MM.1S (cell line): ENCODE data around the gene FAM110A.
"Not testable (repeated sequence)": the region's sequence is repeated elsewhere in the genome, so short reads cannot be mapped to it uniquely, and the experiment has no call there.

Experiments used
- DNase-seq: peaks from one replicate; pipeline ENCODE4 v3.0.0-alpha.2; 2015
- H2AFZ ChIP-seq: fragments of 300-600 bp; sonication (generic); 2 replicates; pipeline ENCODE4 v1.6.0; 2016; ENCODE audit warnings: antibody characterized with exemption, low read length
- H3F3A ChIP-seq: fragments of 300-600 bp; sonication (generic); 2 replicates; pipeline ENCODE4 v1.6.1; 2016; ENCODE audit warnings: mild to moderate bottlenecking, antibody characterized with exemption, low read length, moderate library complexity, mixed read lengths; ENCODE audit not compliant: insufficient read depth
- H3K27ac ChIP-seq: fragments of 300-600 bp; sonication (generic); 2 replicates; pipeline ENCODE4 v1.5.1; 2016; ENCODE audit warnings: mild to moderate bottlenecking, low read length
- H3K27me3 ChIP-seq: fragments of 300-600 bp; sonication (generic); replicated peaks from 2 replicates; pipeline ENCODE4 v1.6.0; 2016; ENCODE audit warnings: low read length; ENCODE audit not compliant: insufficient read depth
- H3K36me3 ChIP-seq: fragments of 300-600 bp; sonication (generic); replicated peaks from 2 replicates; pipeline ENCODE4 v1.6.1; 2016; ENCODE audit warnings: mild to moderate bottlenecking, low read length, mixed read lengths; ENCODE audit not compliant: insufficient read depth
- H3K4me1 ChIP-seq: fragments of 300-600 bp; sonication (generic); 2 replicates; pipeline ENCODE4 v1.6.1; 2016; ENCODE audit warnings: low read length, mixed read lengths
- H3K4me2 ChIP-seq: fragments of 300-600 bp; sonication (generic); 2 replicates; pipeline ENCODE4 v1.6.0; 2016; ENCODE audit warnings: low read depth, low read length
- H3K4me3 ChIP-seq: fragments of 300-600 bp; sonication (generic); 2 replicates; pipeline ENCODE4 v1.5.1; 2016; ENCODE audit warnings: low read length, mixed read lengths
- H3K79me2 ChIP-seq: fragments of 300-600 bp; sonication (generic); 2 replicates; pipeline ENCODE4 v1.6.1; 2016; ENCODE audit warnings: mixed run types, low read length, mixed read lengths
- H3K9ac ChIP-seq: fragments of 300-600 bp; sonication (generic); 2 replicates; pipeline ENCODE4 v1.6.1; 2016; ENCODE audit warnings: low read length, mixed read lengths
- H3K9me2 ChIP-seq: fragments of 300-600 bp; sonication (generic); replicated peaks from 2 replicates; pipeline ENCODE4 v1.6.1; 2016; ENCODE audit warnings: mild to moderate bottlenecking, low read length, mixed read lengths; ENCODE audit not compliant: insufficient read depth
- H3K9me3 ChIP-seq: fragments of 300-600 bp; sonication (generic); replicated peaks from 2 replicates; pipeline ENCODE4 v1.6.1; 2016; ENCODE audit warnings: mild to moderate bottlenecking, low read length, mixed read lengths; ENCODE audit not compliant: insufficient read depth
- H4K20me1 ChIP-seq: fragments of 300-600 bp; sonication (generic); 2 replicates; pipeline ENCODE4 v1.6.1; 2016; ENCODE audit warnings: mild to moderate bottlenecking, low read length, moderate library complexity, mixed read lengths; ENCODE audit not compliant: insufficient read depth
- CTCF ChIP-seq: fragments of 300-600 bp; sonication (generic); IDR thresholded peaks from 2 replicates; pipeline ENCODE4 v1.5.1; 2016; ENCODE audit warnings: antibody characterized with exemption, low read length, mixed read lengths
- EZH2 ChIP-seq: fragments of 300-600 bp; sonication (generic); optimal IDR thresholded peaks from 2 replicates; pipeline ENCODE3; 2017; ENCODE audit warnings: low read depth, mild to moderate bottlenecking, antibody characterized with exemption, low read length, mixed read lengths
- EZH2phosphoT487 ChIP-seq: fragments of 300-600 bp; sonication (generic); IDR thresholded peaks from 2 replicates; pipeline ENCODE4 v1.6.1; 2018; ENCODE audit warnings: antibody characterized with exemption, low read length

FAM110A gene

GRCh38 chr20:891058-891705 lies 57.7 kb downstream of the FAM110A start:
- Histone ChIP-seq H2AFZ (no peak overlapping the region), H3K9me2 (no peaks in the 10 kb centered on the region), H3F3A (no peaks in the 10 kb centered on the region), H3K9me3 (no peaks in the 10 kb centered on the region), H3K4me1 (no peaks in the 10 kb centered on the region), H3K9ac (no peak overlapping the region), H4K20me1 (no peaks in the 10 kb centered on the region), H3K27me3 (no peaks in the 10 kb centered on the region), H3K36me3 (no peaks in the 10 kb centered on the region), H3K4me3 (no peak overlapping the region), H3K79me2 (no peaks in the 10 kb centered on the region), H3K27ac (no peak overlapping the region), H3K4me2 (no peak overlapping the region)
- no peak for DNase-seq
- no peak for TF ChIP-seq EZH2phosphoT487
- TF ChIP-seq CTCF, result no peak
- TF ChIP-seq EZH2, result no peak

GRCh38 chr20:891706-892080 lies 58.2 kb downstream of the FAM110A start:
- Histone ChIP-seq H3K9me3 (no peaks in the 10 kb centered on the region), H3K79me2 (no peaks in the 10 kb centered on the region), H3K36me3 (no peaks in the 10 kb centered on the region), H3K9me2 (no peaks in the 10 kb centered on the region), H3F3A (no peaks in the 10 kb centered on the region), H4K20me1 (no peaks in the 10 kb centered on the region), H3K27me3 (no peaks in the 10 kb centered on the region), H3K9ac (no peak overlapping the region), H2AFZ (no peak overlapping the region), H3K27ac (no peak overlapping the region), H3K4me2 (no peak overlapping the region), H3K4me3 (no peak overlapping the region), H3K4me1 (no peaks in the 10 kb centered on the region)
- TF ChIP-seq EZH2 (no peak), EZH2phosphoT487 (no peak)
- DNase-seq, result no peak

- not testable (repeated sequence) for H3K4me2 ChIP-seq, H3K9ac ChIP-seq, H3F3A ChIP-seq, H3K27me3 ChIP-seq, H3K4me1 ChIP-seq, H3K27ac ChIP-seq, H3K36me3 ChIP-seq, H3K4me3 ChIP-seq, H3K9me2 ChIP-seq, H3K9me3 ChIP-seq, H4K20me1 ChIP-seq, H3K79me2 ChIP-seq, H2AFZ ChIP-seq, DNase-seq
These were observed 58.9 kb downstream of the FAM110A start for GRCh38 chr20:892371-892770.
